Stimulated activated CD4-positive, alpha-beta T cell treated with anti-CD3 and anti-CD28 coated beads, Interleukin-15, amount 100 ng/mL, for 1 hour (primary cell): ENCODE data around the gene CACNA1B.
"Not testable (repeated sequence)": the region's sequence is repeated elsewhere in the genome, so short reads cannot be mapped to it uniquely, and the experiment has no call there.

Experiments
- DNase-seq, 2 donors: peaks; one replicate each; pipeline ENCODE4 v3.0.0-alpha.2; 2020; ENCODE audit warnings: low read depth in 1 of 2, low spot score in 1 of 2

The CACNA1B gene

DNA sequence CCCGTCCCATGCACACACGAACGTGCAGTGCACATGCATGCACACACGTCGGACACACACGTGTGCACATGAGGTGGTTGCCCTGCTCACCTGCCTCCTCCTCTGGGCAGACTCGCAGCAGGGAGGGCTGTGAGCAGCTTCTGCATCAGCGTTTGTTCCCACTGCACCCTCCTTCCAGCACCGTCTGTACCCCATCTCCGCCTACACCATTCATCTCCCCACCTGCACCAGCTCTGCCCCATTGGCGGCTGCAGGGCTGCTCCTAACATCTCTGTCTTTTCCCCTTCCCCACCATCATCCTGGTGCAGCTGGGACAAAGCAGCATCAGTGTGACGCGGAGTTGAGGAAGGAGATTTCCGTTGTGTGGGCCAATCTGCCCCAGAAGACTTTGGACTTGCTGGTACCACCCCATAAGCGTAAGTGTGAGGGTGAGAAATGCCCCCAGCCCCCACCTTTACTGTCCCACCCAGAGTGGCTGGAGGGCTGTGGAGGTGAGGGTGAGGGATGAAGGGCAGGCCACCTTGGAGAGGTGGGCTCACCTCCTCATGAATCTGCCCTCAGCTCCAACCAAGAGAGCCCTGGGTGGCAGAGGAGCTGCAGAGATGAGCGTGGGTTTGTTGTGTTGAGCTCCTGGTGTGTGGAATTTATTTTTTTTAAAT, 234.6 kb downstream of the CACNA1B start:
- no peak for DNase-seq

DNA sequence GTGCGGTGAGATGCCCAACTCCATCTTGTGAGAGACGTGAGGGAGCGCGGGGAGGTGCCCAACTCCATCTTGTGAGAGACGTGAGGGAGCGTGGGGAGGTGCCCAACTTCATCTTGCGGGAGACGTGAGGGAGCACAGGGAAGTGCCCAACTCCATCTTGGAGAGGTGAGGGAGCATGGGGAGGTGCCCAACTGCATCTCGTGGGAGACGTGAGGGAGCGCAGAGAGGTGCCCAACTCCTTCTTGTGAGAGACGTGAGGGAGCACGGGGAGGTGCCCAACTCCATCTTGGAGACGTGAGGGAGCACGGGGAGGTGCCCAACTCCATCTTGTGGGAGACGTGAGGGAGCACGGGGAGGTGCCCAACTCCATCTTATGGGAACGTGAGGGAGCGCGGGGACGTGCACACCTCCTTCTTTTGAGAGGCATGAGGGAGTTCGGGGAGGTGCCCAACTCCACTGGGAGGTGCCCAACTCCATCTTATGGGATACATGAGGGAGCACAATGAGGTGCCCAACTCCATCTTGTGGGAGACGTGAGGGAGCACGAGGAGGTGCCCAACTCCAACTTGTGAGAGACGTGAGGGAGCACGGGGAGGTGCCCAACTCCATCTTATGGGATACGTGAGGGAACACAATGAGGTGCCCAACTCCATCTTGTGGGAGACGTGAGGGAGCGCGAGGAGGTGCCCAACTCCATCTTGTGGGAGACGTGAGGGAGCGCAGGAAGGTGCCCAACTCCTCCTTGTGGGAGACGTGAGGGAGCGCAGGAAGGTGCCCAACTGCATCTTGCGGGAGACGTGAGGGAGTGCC, 235.4 kb downstream of the CACNA1B start:
- DNase-seq, result no peak

DNA sequence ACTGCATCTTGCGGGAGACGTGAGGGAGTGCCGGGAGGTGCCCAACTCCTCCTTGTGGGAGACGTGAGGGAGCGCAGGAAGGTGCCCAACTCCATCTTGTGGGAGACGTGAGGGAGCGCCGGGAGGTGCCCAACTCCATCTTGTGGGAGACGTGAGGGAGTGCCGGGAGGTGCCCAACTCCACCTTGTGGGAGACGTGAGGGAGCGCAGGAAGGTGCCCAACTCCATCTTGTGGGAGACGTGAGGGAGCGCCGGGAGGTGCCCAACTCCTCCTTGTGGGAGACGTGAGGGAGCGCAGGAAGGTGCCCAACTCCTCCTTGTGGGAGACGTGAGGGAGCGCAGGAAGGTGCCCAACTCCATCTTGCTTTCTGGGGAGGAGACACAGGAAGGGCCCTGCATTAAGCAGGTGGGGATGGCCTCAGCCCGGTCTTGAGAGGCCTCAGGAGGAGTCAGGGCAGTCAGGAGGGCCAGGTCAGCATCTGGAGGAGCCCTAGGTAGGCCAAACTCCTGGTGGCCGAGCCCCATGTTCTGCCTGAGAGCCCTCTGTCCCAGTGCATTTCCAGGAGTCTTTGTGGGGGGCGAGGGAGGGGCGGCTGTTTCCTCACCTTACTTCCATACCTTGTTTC, 236.2 kb downstream of the CACNA1B start:
- DNase-seq, result not testable (repeated sequence)

DNA sequence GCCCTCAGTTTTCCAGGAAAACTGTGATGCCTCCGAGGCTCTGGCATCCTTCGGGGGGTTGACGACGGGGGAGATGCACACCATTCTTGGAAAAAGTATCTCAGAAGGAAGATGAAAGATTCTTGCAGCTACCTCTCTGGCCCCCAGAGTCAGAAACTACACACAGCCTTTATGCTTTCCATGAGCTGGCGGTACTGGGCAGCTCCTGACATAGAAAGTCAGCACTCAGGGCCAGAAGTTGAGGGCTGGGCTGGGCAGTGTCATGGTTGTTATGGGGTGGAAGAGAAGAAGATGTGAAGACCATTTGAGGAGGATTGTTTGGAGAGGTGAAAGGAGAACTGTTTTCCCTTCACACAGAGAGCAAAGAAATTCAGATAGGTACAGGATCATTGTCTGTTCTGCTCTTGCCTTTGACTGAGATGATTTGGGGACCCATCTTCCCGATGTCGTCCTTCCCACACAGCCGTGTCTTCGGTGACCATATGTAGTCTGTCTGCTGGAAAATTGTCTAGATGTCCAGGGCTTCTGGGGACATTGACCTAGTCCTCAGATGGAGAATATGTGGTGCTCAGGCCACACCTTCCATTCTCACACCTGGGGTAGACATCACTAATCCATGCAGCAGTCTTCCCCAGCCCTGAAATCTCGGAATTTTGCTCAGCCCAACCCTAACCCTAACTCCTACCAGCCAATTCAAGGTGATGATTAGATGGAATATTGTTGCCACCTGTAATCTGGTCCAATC, 237.1 kb downstream of the CACNA1B start:
- DNase-seq, result no peak

DNA sequence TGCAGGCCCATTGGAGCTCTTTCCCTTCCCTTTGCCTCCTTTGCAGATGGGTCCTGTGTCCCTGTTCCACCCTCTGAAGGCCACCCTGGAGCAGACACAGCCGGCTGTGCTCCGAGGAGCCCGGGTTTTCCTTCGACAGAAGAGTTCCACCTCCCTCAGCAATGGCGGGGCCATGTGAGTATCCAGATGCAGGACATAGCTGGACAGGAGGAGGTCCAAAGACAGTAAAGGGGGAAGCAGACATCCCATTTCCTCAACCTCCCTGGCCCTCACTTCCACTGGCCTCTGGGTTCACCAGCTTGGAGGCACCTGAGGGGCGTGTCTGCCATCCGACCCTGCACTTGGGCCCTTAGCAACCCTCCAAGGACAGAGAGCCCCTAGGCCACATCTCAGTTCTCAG, 237.9 kb downstream of the CACNA1B start:
- no peak for DNase-seq

DNA sequence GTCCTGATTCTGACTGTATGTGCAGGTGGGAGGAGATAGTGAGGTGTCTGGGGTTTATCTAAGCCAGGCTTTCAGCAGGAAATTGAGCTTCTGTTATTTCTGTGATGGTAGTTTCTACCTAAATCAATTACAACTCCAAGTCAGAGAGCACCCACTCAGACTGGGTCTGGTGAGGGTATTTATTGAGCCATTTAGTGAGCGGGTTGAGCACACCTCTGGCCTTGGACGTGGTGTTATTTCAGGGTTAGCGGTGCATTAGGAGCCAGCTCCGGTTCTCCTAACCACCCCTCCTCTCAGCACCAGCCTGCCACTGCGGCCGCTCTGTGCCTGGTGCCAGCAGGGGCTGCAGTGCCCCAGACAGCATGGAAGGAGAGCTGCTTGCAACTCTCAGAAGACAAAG, 238.9 kb downstream of the CACNA1B start:
- no peak for DNase-seq

DNA sequence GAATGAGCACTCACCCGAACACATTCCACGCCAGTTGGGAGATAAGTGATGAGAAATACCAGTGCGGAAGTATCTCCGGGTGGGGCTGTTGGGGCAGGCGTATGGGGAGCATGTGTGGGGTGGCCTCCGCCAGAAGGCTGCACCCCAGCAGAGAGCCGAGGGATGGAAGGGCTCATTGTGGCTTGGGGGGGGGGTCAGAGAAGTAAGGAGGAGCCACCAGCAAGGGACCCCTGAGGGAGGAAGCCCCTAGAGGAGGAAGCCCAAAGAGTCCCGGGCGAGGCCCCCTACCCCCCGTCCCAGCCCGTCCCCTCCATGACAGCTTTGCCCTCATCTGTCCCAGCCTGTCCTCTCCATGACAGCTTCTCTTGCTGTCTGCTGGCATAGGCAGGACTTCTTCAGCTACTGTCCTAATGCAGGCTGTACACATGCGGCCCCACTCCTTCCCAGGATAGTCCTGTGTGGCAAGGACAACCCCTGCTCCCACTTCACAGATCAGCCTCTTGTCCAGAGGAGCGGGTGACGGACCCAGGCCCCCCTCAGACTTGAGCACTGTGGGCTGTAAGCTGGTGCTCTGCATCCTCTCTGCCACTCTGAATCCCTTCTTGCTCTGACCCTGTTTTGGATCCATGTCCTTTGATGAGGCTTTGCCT, 239.6 kb downstream of the CACNA1B start:
- no peak for DNase-seq

DNA sequence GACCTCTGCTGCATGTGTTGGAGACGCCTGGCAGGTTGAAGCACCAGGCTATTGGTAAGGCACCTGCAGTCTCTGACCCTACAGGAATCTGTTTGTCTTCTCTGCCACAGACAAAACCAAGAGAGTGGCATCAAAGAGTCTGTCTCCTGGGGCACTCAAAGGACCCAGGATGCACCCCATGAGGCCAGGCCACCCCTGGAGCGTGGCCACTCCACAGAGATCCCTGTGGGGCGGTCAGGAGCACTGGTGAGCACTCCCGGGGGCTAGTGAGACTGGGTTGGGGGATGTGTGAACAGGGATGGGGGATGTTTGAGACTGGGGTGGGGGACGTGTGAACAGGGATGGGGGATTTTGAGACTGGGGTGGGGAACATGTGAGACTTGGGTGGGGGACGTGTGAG, 240.3 kb downstream of the CACNA1B start:
- no peak for DNase-seq

DNA sequence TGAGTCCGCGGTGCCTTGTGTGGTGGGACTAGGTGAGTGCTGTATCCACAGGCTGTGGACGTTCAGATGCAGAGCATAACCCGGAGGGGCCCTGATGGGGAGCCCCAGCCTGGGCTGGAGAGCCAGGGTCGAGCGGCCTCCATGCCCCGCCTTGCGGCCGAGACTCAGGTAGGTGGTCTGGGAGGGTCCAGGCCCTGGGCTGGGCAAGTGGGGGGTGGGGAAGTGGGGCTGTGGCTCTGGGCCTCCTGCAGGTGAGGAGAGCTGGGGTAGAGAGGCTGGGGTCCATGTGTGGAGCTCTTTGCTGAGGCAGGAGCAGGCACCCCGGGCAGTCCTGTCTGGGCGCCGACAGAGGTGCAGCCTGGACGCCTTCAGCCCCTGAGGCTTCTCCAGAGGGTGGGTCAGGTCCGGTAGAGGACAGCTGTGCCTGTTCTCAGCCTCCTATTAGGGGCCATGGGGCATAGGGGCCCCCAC, 241.1 kb downstream of the CACNA1B start:
- no peak for DNase-seq

DNA sequence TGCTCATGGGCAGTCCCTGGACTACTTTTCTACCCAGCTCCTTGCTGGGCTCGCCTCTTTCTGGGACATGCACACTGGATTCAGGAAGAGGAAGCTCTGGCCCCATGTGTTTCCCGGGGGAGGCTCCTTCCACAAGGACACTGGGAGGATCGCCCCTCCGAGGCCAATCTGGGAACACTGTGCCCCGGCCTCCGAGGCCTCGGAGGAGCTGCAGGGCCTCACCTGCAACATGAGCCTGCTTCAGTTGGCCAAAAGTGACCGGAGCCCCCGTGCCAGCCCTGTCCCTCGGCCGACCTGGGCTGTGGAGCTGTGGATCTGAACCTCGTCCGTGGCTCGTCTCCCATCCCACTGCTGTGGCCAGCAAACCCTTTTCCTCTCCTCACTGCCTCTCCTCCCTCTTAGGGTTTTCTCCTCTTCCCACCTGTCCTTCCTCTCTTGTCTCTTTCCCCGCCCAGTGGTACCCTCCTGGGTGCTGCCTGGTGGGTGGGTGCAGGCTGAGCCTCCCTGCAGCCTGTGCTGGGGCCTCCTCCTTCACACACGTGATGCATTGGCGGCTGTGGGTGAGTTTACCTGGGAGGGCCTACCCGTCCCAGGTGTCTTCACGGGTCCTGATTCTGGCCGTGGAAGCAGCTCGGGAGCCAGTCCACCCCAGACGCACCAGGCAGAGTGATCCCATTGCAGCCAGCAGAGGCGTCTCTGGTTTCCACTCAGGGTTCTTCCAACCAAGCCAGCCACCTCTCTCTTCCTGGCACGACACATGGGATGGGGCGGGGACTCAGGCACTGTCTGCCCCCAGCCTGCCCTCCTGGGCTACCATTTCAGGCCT, 241.8 kb downstream of the CACNA1B start:
- DNase-seq, result no peak

DNA sequence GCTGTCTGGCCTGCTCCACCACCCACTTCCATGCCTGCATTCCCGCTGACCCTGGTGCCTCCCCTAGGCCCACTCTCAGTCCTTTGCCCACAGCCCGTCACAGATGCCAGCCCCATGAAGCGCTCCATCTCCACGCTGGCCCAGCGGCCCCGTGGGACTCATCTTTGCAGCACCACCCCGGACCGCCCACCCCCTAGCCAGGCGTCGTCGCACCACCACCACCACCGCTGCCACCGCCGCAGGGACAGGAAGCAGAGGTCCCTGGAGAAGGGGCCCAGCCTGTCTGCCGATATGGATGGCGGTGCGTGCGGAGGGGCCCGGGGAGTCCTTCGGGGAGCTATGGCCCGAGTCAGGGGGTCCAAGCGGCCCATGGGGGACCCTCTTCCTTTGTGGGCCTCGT, 242.5 kb downstream of the CACNA1B start:
- no peak for DNase-seq

DNA sequence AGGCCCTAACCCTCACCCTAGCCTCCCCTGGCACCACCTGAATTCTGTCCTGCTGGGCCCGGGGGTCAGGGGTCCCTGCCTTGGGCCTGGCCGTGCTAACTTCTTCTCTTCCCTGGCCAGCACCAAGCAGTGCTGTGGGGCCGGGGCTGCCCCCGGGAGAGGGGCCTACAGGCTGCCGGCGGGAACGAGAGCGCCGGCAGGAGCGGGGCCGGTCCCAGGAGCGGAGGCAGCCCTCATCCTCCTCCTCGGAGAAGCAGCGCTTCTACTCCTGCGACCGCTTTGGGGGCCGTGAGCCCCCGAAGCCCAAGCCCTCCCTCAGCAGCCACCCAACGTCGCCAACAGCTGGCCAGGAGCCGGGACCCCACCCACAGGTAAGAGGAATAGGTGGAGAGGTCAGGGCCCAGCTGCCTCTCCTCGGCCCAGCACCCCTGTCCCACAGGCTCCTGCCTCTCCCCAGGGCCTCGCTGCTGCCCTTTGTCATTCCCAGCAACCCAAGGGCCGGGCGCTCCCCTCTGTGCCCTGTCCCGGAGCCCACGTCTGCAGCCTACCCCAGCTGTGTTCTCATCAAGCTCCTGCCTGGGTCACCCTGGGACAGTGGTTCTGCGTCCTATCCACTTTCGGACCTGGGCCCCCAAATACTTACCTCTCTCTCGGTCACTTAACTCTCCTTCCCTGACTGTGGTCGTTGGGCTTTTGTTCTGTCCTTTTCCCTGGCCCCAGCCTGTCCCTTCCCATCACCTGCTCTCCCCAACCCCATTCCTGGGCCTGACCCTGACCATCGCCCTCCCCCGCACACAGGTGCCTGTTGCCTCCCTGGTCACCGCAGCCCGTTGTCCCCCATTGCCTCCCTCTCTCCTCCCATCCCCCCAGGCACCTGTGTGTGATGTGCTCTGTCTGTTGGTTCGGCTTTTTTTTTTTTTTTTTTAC, 243.2 kb downstream of the CACNA1B start:
- no peak for DNase-seq

DNA sequence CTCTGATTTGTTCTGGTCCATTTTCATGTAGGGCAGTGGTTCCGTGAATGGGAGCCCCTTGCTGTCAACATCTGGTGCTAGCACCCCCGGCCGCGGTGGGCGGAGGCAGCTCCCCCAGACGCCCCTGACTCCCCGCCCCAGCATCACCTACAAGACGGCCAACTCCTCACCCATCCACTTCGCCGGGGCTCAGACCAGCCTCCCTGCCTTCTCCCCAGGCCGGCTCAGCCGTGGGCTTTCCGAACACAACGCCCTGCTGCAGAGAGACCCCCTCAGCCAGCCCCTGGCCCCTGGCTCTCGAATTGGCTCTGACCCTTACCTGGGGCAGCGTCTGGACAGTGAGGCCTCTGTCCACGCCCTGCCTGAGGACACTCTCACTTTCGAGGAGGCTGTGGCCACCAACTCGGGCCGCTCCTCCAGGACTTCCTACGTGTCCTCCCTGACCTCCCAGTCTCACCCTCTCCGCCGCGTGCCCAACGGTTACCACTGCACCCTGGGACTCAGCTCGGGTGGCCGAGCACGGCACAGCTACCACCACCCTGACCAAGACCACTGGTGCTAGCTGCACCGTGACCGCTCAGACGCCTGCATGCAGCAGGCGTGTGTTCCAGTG, 244.0 kb downstream of the CACNA1B start:
- no peak for DNase-seq

DNA sequence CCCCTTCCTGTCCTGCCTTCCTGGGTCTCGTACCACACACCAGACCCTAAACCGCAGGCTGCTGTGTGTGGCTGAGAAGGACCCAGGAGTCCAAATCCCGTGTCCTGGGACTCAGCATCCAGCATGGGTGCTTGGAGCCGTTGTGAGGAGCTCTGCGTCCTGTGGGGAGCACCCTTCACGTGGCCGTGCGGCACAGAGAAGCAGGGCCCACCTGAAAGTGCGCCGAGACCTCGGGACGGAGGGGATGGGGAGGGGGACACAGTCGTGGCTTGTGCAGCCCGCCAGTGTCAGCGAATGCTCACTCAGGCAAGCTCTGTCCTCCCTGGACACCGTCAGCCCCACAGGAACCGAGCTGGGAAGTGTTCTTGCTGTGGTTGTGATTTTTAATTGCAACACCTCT, 244.6 kb downstream of the CACNA1B start:
- no peak for DNase-seq

DNA sequence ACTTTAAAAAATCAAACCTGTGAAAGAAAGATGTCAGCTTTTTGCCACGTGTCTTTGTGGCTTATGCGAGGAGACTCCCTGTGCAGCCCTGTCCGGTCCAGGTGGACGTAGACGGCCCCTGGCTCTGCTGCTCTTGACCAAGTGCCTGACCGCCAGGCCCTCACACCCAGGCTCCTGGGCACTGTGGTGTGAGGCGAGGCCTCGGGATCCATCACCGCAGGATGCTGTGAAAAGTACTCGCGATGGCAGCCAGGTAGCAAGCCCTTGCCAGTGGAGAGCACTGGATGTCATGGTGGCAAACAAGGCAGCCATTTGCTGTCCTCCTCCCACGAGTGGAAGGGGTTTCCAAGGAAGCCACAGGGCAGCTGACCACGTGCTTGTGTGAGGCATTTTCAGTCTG, 245.1 kb downstream of the CACNA1B start:
- no peak for DNase-seq

DNA sequence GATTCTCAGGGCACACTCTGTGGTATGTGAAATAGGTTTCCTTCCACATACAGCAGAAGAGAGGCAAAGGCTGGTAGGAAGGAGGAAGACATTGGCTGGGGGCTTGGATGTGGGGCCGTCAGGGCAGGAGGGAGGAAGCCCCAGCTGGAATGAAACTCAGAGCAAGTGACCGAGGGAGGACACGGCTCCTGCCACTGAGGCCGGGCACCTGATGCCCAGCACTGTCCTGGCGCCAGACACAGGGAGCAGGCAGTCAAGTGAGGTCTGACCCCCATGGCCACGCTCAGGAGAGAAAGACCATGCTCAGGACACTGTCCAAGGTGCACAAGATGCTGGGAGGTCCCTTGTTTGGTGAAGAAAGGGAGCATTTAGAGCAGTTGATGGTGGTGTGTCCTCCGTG, 245.5 kb downstream of the CACNA1B start:
- DNase-seq, result no peak

DNA sequence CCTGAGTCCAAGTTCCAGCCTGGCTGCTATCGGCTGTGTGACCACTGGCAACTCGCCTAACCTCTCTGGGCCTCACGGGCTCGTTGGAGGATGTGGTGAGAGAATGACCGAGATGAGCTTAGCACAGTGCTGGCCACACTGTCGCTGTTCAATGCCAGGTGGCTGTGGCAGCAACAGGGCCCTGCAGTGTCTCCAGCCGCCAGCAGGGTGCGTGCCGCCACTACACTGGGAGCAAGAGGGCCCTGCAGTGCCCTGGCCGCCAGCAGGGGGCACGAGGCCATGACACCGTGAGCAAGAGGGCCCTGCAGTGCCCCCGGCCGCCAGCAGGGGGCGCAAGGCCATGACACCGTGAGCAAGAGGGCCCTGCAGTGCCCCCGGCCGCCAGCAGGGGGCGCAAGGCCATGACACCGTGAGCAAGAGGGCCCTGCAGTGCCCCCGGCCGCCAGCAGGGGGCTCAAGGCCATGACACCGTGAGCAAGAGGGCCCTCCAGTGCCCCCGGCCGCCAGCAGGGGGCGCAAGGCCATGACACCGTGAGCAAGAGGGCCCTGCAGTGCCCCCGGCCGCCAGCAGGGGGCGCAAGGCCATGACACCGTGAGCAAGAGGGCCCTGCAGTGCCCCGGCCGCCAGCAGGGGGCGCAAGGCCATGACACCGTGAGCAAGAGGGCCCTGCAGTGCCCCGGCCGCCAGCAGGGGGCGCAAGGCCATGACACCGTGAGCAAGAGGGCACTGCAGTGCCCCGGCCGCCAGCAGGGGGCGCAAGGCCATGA, 248.7 kb downstream of the CACNA1B start:
- not testable (repeated sequence) for DNase-seq
